Nephron (organoid): ENCODE measurements around the gene CASS4.

Source experiments
- H3K27ac Mint-ChIP-seq, 3 experiments: 2 replicates each; pipeline ENCODE4 v1.8.0; 2020; ENCODE audit warnings: mixed read lengths in 3 of 3, mild to moderate bottlenecking in 2 of 3, moderate library complexity in 1 of 3
- H3K27me3 Mint-ChIP-seq: 2 replicates; pipeline ENCODE4 v1.8.0; 2021; ENCODE audit warnings: low read depth, mild to moderate bottlenecking, moderate library complexity, mixed read lengths
- H3K36me3 Mint-ChIP-seq: 2 replicates; pipeline ENCODE4 v1.8.0; 2020; ENCODE audit warnings: low read depth, mixed read lengths
- H3K4me1 Mint-ChIP-seq: 2 replicates; pipeline ENCODE4 v1.8.0; 2020; ENCODE audit warnings: mixed read lengths
- H3K4me3 Mint-ChIP-seq, 3 experiments: 2 replicates each; pipeline ENCODE4 v1.8.0; 2020; ENCODE audit warnings: mild to moderate bottlenecking in 3 of 3, mixed read lengths in 3 of 3, moderate library complexity in 2 of 3
- H3K9me3 Mint-ChIP-seq: 2 replicates; pipeline ENCODE4 v1.8.0; 2020; ENCODE audit warnings: mixed read lengths
- CTCF ChIP-seq, 3 experiments: fragments of 200-600 bp; sonication (generic); IDR thresholded peaks; one replicate each; pipeline ENCODE4 v1.5.0; 2021; ENCODE audit warnings: antibody characterized with exemption in 3 of 3; ENCODE audit not compliant: unreplicated experiment in 3 of 3

CASS4 gene

GRCh38 chr20:56426926-56427325 lies 14.9 kb downstream of the CASS4 start:
- peak overlapping the region in 1 of 3 experiments; percentile 47 for H3K27ac Mint-ChIP-seq
- H3K4me1 Mint-ChIP-seq = peaks cover 60% of the 10 kb centered on the region
- TF ChIP-seq CTCF (IDR thresholded peaks at IDR 0.05; ENCODE audit: unreplicated experiment in 3 of 3) = no peak
- no peaks in the 10 kb centered on the region for H3K36me3 Mint-ChIP-seq
- H3K27me3 Mint-ChIP-seq = no peaks in the 10 kb centered on the region
- peak overlapping the region in 1 of 3 experiments; percentile 85 for H3K4me3 Mint-ChIP-seq
- no peaks in the 10 kb centered on the region for H3K9me3 Mint-ChIP-seq

- Mint-ChIP-seq H3K4me1 (peaks cover 55% of the 10 kb centered on the region), H3K9me3 (no peaks in the 10 kb centered on the region), H3K27me3 (no peaks in the 10 kb centered on the region), H3K27ac (peak overlapping the region in 2 of 3 experiments; percentile 47 to 61), H3K36me3 (no peaks in the 10 kb centered on the region), H3K4me3 (peak overlapping the region in 1 of 3 experiments; percentile 51)
- TF ChIP-seq CTCF (IDR thresholded peaks at IDR 0.05; ENCODE audit: unreplicated experiment in 3 of 3) = no peak
Observed at GRCh38 chr20:56427797-56428196, 15.7 kb downstream of the CASS4 start.

GRCh38 chr20:56428410-56428809 lies 16.4 kb downstream of the CASS4 start:
- Mint-ChIP-seq H3K27ac (peak overlapping the region in 2 of 3 experiments; percentile 47 to 61), H3K4me1 (peaks cover 57% of the 10 kb centered on the region), H3K9me3 (no peaks in the 10 kb centered on the region), H3K27me3 (no peaks in the 10 kb centered on the region), H3K4me3 (peak overlapping the region in 1 of 3 experiments; percentile 51), H3K36me3 (no peaks in the 10 kb centered on the region)
- TF ChIP-seq CTCF (IDR thresholded peaks at IDR 0.05; ENCODE audit: unreplicated experiment in 3 of 3) = no peak

- Mint-ChIP-seq H3K27me3 (no peaks in the 10 kb centered on the region), H3K4me1 (peaks cover 62% of the 10 kb centered on the region), H3K4me3 (peak overlapping the region in 1 of 3 experiments; percentile 53), H3K36me3 (no peaks in the 10 kb centered on the region), H3K9me3 (no peaks in the 10 kb centered on the region), H3K27ac (peak overlapping the region in 2 of 3 experiments; percentile 47 to 66)
- TF ChIP-seq CTCF (IDR thresholded peaks at IDR 0.05; ENCODE audit: unreplicated experiment in 3 of 3) = no peak
Observed at GRCh38 chr20:56428881-56429280, 16.8 kb downstream of the CASS4 start.

GRCh38 chr20:56429502-56429901 lies 17.4 kb downstream of the CASS4 start:
- H3K9me3 Mint-ChIP-seq = no peaks in the 10 kb centered on the region
- H3K27me3 Mint-ChIP-seq = no peaks in the 10 kb centered on the region
- no peak for TF ChIP-seq CTCF (IDR thresholded peaks at IDR 0.05; ENCODE audit: unreplicated experiment in 3 of 3)
- H3K4me3 Mint-ChIP-seq = peak overlapping the region in 1 of 3 experiments; percentile 53
- no peaks in the 10 kb centered on the region for H3K36me3 Mint-ChIP-seq
- peak overlapping the region in 2 of 3 experiments; percentile 47 to 66 for H3K27ac Mint-ChIP-seq
- H3K4me1 Mint-ChIP-seq = peaks cover 65% of the 10 kb centered on the region

- peaks cover 68% of the 10 kb centered on the region for H3K4me1 Mint-ChIP-seq
- peak overlapping the region in 1 of 3 experiments; percentile 53 for H3K4me3 Mint-ChIP-seq
- no peaks in the 10 kb centered on the region for H3K36me3 Mint-ChIP-seq
- H3K27ac Mint-ChIP-seq = peak overlapping the region in 2 of 3 experiments; percentile 47 to 66
- no peaks in the 10 kb centered on the region for H3K9me3 Mint-ChIP-seq
- TF ChIP-seq CTCF (IDR thresholded peaks at IDR 0.05; ENCODE audit: unreplicated experiment in 3 of 3) = no peak
- no peaks in the 10 kb centered on the region for H3K27me3 Mint-ChIP-seq
Observed at GRCh38 chr20:56429941-56430340, 17.9 kb downstream of the CASS4 start.
